GM12873 (cell line): ENCODE measurements around the gene PCNA.
A peak's percentile ranks its signal among the peaks of the same experiment; 100 is the strongest.

Source experiments
- CTCF ChIP-seq: IDR thresholded peaks from 2 replicates; pipeline ENCODE4 v1.5.1; 2012; ENCODE audit warnings: low read depth, mild to moderate bottlenecking, moderate library complexity, low read length, control low read depth; ENCODE audit not compliant: insufficient read depth; ENCODE audit errors: missing control alignments

PCNA gene

GRCh38 chr20:5113615-5113986 is 6.2 kb downstream of the PCNA start:
- TF ChIP-seq CTCF = no peak

GRCh38 chr20:5109276-5109675 is 10.5 kb downstream of the PCNA start:
- TF ChIP-seq CTCF = no peak

DNA sequence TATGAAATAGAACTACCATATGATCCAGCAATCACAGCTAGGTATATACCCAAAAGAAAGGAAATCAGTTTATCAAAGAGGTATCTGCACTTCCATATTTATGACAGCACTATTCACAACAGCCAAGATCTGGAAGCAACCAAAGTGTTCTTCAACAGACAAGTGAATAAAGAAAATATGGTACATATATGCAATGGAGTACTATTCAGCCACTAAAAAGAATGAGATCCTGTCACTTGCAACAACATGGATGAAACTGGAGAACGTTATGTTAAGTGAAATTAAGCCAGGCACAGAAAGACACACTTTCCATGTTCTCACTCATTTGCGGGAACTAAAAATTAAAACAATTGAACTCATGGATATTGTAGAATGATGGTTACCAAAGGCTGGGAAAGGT is 15.3 kb downstream of the PCNA start:
- no peak for TF ChIP-seq CTCF

DNA sequence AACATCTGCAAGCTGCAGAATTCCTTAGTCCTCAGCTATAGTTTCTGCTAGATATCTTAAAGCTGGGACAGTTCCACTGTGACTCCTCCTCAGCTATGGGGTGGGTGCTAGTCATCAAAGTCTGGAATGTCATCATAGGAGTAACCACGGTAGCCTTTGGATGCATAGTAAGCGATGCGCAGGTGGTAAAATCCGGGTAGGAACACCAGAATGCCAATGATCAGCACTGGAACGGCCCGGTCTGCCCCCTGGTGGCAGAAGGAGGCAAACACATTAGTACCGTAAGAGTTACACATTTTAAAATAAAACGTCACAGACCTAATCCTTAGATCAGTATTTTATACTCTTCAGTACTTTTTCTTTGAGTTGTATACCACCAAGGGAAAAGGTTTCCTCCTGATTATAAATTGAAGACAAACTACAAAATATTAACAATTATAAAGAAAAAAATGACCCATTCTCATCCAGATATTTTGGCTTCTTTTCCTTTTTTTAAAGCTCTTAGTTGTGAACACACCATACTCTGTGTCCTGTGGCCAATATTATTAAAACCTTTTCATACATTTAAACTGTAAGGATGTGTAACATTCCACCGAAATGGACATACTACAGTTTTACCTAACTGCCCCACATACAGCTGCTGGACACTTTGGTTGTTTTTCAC is 18.9 kb downstream of the PCNA start:
- peak; percentile 82 for TF ChIP-seq CTCF

DNA sequence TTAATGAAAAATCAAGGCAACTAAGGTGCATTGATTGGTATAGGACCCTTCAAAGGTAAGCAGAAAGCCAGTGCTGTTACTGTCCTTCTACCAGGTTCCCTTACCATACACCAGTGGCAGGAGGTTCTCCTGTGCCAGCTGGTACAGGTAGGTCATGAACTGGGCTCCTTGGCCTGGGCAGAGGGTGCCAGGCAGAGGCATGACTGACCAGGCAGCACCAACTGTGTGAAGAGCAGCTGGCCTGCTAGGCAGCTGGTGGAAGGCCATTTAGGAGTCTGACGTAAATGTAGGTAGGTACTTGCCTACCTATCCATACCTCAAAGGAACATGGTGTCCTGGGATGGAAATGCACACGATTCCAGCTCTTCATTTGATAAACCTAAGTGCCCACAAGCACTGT is 23.3 kb downstream of the PCNA start:
- no peak for TF ChIP-seq CTCF

GRCh38 chr20:5095931-5096330 is 23.8 kb downstream of the PCNA start:
- TF ChIP-seq CTCF = no peak

- TF ChIP-seq CTCF = no peak
Observed at GRCh38 chr20:5095454-5095853, 24.3 kb downstream of the PCNA start.
